ENCODE results near the gene SLC24A4.
"Not testable (repeated sequence)": the region's sequence is repeated elsewhere in the genome, so short reads cannot be mapped to it uniquely, and the experiment has no call there.

Gene SLC24A4

GRCh38 chr14:92527721-92528120 is 204.8 kb downstream of the SLC24A4 start:
- DNase-seq = no peak

DNA sequence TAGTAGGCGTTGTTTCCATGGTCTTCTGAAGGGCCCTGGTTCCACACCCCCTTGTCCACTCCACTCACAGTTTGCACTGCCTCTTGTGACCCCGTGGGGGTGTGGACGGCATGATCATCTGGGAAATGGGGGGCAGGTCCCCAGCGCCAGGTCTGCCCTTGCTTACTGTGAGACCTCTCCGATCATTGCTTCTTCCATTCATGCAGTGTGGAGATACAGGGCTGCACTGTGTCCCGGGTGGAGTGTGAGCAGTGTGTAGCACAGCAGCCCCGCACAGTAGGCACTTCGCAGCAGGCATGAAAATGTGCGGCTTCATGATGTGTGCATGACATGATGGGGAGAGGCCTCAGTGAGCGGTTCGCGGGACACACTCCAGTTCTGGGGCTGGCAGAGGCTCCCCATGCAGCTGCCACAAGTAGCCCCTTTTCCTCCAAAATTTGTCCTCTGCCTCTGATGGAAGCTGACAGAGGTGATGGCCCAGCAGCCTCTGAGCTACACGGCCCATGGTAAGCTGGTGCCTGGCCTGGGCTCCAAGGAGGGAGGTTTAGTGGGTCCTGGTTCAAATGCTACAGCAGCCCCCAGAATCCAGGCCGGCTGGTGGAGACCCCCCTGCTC is 205.6 kb downstream of the SLC24A4 start:
- DNase-seq = no peak

DNA sequence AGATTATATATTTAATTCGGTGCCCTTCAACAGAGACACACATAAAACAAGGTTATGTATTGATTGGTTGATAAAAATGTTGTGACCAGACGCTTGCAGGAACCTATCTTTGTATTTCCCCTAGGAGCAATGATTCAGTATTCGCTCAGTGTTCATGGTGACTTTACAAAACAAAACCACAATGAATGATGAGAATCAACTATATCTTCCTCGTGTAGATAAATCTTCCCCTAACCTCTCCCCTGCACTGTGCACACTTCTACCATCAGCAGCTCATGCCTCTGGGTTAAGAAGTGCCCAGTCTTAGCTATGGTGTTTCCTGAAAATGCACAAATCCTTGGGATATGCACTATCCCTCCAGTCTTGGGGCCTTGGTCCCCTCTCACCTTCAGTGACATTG is 206.9 kb downstream of the SLC24A4 start:
- DNase-seq = no peak

- no peak for DNase-seq
Observed at GRCh38 chr14:92531106-92531873, 208.3 kb downstream of the SLC24A4 start.

GRCh38 chr14:92532490-92533163 is 209.7 kb downstream of the SLC24A4 start:
- no peak for DNase-seq

GRCh38 chr14:92534932-92535643 is 212.1 kb downstream of the SLC24A4 start:
- no peak for DNase-seq

- DNase-seq = not testable (repeated sequence)
Observed at GRCh38 chr14:92536231-92536630, 213.3 kb downstream of the SLC24A4 start.

- DNase-seq = no peak
Observed at GRCh38 chr14:92538412-92538985, 215.5 kb downstream of the SLC24A4 start.

GRCh38 chr14:92539419-92539818 is 216.5 kb downstream of the SLC24A4 start:
- no peak for DNase-seq

DNA sequence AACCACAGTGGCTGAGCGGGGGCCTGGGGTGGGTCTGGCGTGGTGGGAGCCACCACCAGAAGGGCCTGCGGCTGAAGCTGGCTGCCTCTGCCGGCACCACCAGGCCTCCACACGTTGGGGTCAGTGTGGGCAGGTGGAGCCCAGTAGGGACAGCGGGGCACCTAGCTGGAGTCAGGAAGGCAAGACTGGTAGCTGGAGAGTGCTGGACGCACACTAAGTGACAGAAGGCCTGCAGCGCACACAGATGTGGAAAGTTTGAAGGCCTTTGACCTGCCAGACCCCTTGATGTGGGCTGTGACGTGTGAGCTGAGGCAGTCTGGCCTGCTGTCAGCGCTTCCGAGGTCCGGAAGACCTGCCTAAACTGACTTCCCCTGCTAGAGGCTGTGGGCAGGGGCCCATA is 216.9 kb downstream of the SLC24A4 start:
- DNase-seq = no peak

DNA sequence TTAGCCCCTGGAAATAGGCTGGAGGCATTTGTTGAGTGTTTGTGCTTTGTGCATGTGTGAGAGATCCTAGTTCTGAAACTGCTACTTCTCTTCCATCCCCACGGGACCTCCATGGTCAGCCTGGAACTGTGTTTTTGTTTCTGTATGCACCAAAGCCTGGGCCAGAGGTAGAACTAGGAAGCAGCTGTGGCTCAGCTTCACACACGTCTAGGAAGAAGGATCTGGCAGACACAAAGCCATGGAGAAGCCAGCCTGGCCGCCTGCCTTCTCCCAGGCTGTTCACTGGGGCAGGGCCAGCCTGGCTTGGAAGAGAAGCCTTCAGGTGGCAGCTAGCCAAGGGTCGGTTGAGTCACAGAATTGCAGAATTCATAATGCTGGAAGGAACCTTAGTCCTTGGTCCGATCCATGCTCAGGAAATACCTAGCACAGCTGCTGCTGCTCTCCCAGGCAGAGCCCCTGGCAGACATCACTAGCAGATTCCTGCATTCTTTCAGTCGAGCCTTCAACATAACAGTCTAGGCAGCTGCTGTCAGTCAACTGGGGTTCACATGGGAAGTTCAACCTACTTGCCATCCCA is 217.6 kb downstream of the SLC24A4 start:
- no peak for DNase-seq

DNA sequence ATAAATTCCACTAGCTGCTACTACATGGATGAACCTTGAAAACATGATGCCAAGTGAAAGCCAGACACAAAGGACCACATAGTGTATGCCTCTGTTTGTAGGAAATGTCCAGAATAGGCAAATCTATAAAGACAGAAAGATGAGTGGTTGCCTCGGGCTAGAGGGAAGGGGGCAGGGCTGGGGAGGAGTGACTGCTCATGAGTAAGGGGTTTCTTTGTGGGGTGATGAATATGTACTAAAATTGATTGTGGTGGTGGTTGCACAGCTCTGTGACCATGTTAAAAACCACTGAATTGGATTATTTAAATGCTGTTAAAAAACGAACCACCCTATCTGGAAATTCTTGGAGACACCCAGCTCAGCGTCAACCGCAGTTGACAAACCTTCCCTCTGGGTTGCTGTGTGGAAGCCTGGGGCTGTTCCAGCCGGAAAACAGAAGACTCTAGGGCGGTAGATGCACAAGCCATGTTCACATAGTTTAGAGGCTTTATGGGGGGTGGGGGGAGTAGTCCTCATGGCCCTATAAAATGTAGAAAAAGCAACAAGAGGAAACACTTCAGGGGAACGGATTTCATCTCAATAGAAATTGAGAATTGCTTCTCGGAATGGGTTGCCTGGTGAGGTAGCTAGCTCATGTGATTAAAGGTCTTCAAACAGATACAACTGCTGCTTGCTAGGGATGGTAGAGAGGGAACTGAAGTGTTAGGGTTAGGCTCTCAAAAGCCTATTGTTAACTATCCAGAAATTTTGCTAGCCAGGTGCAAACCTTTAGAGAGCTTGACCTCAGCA is 220.0 kb downstream of the SLC24A4 start:
- no peak for DNase-seq

- no peak for DNase-seq
Observed at GRCh38 chr14:92544051-92544720, 221.2 kb downstream of the SLC24A4 start.

- no peak for DNase-seq
Observed at GRCh38 chr14:92546347-92547053, 223.5 kb downstream of the SLC24A4 start.

- no peak for DNase-seq
Observed at GRCh38 chr14:92549105-92549858, 226.3 kb downstream of the SLC24A4 start.

- no peak for DNase-seq
Observed at GRCh38 chr14:92549859-92550230, 226.9 kb downstream of the SLC24A4 start.
